Coronary artery (tissue), 2 donors: Measurements from ENCODE around the gene TOE1.
A peak's percentile ranks its signal among the peaks of the same experiment; 100 is the strongest.

ENCODE experiments used
- DNase-seq: peaks from one replicate; pipeline ENCODE4 v3.0.0-alpha.2; 2017; ENCODE audit warnings: low spot score
- H3K27ac ChIP-seq, 2 donors: fragments of 200-600 bp; sonication (generic); one replicate each; pipeline ENCODE4 v1.5.1; 2016 to 2019
- H3K4me3 ChIP-seq: fragments of 200-600 bp; sonication (generic); 2 replicates; pipeline ENCODE4 v1.5.1; 2016; ENCODE audit warnings: mild to moderate bottlenecking, moderate library complexity
- CTCF ChIP-seq: fragments of 200-600 bp; sonication (generic); IDR thresholded peaks from one replicate; pipeline ENCODE4 v1.5.1; 2019; ENCODE audit warnings: antibody characterized with exemption

Gene TOE1

GRCh38 chr1:45314266-45314665 lies 25.7 kb upstream of the TOE1 start:
- no peak overlapping the region for H3K27ac ChIP-seq
- DNase-seq: no peak
- no peak for TF ChIP-seq CTCF
- no peak overlapping the region for H3K4me3 ChIP-seq

GRCh38 chr1:45317166-45317565 lies 22.8 kb upstream of the TOE1 start:
- no peak for TF ChIP-seq CTCF
- no peak overlapping the region for H3K4me3 ChIP-seq
- H3K27ac ChIP-seq: no peak overlapping the region
- DNase-seq: no peak

GRCh38 chr1:45319761-45320160 lies 20.2 kb upstream of the TOE1 start:
- H3K4me3 ChIP-seq: no peak overlapping the region
- no peak for TF ChIP-seq CTCF
- H3K27ac ChIP-seq: no peak overlapping the region
- DNase-seq: no peak

- Histone ChIP-seq H3K27ac (no peak overlapping the region), H3K4me3 (no peak overlapping the region)
- no peak for DNase-seq
- TF ChIP-seq CTCF: no peak
These were observed 18.5 kb upstream of the TOE1 start for GRCh38 chr1:45321444-45321843.

GRCh38 chr1:45322486-45323040 lies 17.4 kb upstream of the TOE1 start:
- TF ChIP-seq CTCF: no peak
- H3K4me3 ChIP-seq: no peak overlapping the region
- H3K27ac ChIP-seq: no peak overlapping the region
- no peak for DNase-seq

GRCh38 chr1:45325851-45326506 lies 14.0 kb upstream of the TOE1 start:
- DNase-seq: no peak
- no peak for TF ChIP-seq CTCF
- peak overlapping the region; percentile 72 for H3K4me3 ChIP-seq
- H3K27ac ChIP-seq: no peak overlapping the region
